Measurements from ENCODE around the gene TNRC6A.
"Not testable (repeated sequence)": the region's sequence is repeated elsewhere in the genome, so short reads cannot be mapped to it uniquely, and the experiment has no call there.

TNRC6A gene

DNA sequence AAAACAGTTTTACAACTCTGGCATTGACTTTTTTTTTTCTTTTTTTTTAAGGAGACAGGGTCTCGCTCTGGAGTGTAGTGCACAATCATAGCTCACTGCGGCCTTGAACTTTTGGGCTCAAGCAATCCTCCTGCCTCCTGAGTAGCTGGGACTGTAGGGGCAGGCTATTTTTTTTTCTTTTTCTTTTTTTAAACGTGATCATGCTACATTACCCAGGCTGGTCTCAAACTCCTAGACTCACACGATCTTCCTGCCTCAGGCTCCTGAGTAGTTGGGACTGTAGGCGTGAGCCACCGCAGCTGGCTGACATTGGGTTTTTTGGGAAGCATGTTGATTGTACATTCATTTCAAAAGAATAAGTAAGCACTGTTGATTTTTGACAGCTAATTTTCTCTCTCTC, 32.1 kb downstream of the TNRC6A start:
- DNase-seq: no peak

DNA sequence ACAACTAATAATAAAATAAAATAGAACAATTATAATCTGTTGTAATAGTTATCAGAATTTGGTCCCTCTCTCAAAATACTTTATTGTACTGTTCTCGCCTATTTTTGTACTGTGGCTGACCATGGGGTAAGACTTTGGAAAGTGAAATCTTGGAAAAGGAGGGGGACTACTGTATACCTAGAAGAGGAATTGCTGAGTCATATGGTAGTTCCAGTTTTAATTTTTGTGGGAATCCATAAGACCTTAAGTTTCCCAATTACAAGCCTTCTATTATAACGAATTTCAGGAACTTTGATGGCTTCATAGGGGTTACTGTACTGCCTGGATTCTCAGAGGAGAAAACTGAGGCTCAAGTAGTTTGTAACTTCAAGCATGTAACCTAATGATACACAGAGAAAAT, 35.5 kb downstream of the TNRC6A start:
- no peak for DNase-seq

DNA sequence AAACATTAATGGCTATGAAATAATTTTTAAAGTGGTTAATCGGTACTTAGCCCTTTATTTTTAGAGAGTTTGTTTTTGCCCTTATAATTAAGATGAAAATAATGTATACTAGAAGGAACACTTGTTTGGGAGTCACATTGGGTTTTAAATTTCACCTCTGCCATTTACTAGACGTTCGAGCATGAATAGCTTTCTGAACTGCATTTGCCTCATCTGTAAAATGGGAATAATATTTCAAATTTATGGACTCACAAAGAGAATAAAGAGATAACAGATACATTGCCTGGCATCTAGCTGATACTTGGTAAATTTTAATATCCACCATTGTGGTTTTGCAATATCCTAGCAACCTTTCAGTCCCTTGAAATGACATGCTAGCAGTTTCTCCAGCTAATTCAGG, 36.6 kb downstream of the TNRC6A start:
- DNase-seq: no peak

DNA sequence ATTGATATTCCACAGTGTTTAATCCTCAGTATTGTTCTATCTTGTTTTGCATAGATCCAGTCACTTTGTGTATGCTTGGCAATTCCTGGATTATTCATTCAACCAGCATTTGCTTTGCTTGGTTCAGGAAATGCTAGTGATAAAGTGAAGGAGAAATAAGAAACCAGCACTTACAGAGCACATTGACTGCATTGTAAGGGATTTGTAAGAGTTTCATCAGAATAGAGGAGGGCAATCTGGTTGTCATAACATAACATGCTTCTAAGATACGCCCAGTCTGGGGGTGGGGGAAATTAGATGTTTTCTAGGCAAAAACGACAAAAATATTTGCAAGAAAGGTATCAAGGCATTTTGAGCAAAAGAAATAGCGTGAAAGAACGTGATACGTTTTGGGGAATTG, 40.4 kb downstream of the TNRC6A start:
- DNase-seq: no peak

DNA sequence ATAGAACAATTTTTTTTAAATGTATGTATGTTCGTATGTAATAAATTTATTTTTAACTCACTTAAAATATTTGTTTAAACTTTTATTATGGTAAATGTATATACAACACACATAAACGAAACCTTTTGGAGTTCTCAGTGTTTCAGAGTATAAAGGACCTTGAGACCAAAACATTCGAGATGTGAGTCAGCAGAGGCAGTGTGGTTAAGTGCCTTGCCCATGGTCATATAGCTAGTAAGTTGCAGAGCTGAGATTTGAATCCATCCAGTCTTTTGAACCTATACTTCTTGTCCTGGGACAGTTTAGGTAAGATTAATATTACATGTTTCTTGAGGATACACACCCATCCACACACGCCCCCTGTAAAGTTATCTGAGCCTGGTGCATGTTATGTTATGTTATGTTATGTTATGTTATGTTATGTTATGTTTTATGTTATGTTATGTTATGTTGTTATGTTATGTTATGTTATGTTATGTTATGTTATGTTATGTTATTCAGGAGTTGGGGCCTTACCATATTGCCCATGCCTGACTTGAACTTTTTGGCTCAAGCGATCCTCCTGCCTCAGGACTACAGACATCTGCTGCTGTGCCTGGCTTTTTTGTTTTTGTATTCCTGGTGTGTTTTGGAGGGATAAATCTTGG, 41.8 kb downstream of the TNRC6A start:
- no peak for DNase-seq

DNA sequence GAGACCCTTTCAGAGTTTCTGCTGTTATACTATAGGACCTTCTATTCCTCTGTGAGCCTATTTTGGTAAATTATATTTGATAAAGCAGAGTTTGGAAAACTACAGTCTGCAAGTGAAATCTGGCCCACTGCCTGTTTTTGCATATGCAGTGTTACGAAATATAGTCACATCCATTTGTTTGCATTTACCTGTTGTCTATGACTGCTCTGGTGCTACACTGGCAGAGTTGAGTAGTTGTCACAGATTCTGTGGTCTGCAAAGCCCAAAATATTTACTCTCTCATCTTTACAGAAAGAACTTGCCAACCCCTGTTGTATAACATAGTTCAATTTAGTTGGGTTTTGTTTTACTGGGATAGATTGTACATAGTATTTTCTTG, 42.3 kb downstream of the TNRC6A start:
- no peak for DNase-seq

DNA sequence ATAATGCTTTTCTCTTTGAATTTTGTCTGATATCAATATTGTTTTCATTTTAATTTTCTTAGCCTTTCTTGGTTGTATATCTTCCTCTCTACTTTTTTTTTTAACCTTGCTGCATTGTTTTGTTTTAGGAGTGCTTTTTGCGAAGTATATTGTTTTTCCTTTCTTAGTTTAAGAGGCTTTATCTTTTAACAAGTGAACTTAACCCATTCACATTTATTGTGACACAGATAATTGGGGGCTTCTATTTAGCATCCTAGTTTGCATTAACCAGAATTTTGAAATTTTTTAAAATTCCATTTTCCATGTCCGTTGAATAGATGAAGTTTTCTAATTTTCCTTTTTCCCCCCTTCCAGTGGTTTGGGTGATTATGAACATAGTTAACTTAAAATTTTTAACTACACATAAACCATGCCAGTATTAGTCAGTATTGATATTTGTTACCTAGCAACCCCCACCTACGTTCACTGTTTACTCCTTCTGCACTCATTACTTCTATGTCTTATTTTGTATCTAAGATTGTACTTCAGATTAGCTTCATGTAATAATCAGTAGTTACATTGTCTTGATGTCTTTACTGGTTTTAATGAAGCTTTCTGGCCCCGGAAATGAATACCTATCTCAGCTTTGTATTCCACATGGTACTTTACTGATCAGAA, 44.4 kb downstream of the TNRC6A start:
- DNase-seq: no peak

DNA sequence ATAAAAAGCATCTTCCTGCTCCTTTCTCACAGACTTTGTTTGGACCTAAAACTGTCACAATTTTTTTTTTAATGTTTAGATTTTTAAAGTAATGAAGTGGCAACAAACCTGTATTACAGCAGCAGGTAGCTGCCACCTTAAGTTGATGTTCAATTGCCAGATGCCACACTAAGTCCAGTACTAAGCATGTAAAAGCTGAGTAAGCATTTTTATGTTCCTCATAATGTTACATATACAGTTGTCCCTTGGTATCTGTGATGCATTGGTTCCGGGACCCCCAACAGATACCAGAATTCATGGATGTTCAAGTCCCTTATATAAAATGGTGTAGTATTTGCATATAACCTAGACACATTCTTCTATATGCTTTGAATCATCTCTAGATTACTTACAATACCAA, 45.1 kb downstream of the TNRC6A start:
- no peak for DNase-seq

DNA sequence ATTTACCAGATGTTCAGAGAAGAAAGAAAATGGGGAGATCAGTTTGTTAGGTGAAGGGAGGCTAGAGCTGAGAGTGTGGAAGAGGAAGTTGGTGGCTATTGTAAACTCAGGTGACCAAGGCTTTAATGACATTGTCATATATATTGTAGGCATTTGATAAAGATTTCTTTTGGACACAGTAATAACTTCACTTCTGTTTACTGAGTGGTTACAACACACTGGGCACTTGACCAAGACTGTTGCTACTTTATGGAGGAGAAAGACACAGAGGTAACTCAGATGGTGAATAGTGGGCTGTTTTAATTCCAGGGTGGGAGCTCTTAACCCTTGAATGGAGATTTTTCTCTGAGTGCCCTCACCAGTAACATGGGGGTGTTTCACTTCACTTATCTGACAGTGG, 46.0 kb downstream of the TNRC6A start:
- DNase-seq: no peak

DNA sequence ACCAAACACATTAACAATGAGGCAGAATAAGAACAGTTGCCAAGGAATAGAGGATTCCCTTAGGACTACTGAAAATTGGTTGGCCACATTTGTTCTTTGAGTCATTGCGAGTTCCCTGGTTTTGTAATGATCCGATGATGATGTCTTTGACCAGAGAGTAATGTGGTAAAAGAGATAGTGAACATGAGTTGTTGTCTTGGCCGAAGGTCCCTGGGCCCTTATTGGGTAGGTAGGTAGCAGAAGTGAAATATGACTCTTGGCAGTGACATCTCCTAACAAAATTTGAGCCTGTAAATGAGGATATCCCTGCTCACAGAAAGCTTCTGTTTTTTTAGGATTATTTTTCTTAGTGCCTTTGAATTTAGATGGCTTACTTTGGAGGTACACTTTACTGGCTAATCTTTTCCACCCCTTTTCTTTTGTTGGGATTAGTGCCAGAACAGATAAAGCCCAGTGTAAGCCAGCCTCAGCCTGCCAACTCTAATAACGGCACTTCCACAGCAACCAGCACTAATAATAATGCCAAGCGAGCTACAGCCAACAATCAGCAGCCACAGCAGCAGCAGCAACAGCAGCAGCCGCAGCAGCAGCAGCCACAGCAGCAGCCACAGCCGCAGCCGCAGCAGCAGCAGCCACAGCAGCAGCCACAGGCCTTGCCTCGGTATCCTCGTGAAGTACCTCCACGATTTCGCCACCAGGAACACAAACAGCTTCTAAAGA, 47.2 kb downstream of the TNRC6A start:
- DNase-seq: no peak

DNA sequence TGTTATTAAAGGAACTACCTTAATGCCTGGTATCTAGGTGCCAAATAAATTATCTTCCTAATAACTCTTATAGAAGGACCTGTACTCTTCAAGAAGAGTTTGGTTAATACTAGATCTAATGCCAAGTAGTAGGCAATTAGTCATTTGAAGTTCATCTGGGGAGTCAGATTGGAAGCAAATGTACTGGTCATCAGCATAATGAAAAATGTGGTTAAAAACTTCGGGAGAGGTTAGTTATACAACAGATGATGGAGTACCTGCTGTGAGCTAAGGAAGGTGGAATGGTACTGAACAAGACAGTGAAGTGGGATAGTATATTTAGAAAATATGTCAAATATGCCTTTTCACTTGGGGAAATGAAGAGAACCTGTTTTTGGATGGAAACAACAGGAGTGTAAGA, 49.2 kb downstream of the TNRC6A start:
- DNase-seq: no peak

DNA sequence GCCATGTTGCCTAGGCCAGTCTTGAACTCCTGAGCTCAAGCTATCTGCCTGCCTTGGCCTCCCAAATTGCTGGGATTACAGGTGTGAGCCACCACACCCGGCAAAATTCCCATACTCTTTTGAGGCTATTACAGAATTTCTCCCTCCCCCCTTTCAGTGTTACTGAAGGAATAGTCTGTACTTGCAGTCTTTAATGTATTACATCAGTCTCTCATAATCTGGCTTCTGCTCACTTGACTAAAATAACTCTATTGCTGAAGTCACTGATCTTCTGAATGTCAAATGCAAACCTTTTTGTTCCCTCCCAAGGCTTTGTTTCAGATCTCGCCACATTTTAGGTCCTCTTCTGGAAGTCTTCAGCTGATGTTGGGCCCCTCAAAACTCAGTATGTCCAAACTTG, 51.8 kb downstream of the TNRC6A start:
- no peak for DNase-seq

DNA sequence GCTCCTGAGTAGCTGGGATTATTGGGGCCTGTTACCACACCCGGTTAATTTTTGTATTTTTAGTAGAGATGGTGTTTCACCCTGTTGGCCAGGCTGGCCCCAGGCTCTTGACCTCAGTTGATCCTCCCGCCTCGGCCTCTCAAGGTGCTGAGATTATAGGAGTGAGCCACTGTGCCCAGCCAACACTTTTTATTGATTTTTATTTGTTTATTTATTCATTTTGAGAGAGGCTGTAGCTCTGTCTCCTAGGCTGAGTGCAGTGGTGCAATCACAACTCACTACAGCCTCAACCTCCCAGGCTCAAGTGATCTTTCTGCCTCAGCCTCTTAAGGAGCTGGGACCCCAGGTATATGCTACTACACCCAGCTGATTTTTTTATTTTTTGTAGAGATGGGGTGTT, 54.7 kb downstream of the TNRC6A start:
- no peak for DNase-seq

DNA sequence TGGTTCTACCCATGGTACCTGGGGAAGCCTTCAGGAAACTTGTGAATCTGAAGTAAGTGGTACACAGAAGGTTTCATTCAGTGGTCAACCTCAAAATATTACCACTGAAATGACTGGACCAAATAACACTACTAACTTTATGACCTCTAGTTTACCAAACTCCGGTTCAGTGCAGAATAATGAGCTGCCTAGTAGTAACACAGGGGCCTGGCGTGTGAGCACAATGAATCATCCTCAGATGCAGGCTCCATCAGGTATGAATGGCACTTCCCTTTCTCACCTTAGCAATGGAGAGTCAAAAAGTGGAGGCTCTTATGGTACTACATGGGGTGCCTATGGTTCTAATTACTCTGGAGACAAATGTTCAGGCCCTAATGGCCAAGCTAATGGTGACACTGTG, 60.4 kb downstream of the TNRC6A start:
- no peak for DNase-seq

DNA sequence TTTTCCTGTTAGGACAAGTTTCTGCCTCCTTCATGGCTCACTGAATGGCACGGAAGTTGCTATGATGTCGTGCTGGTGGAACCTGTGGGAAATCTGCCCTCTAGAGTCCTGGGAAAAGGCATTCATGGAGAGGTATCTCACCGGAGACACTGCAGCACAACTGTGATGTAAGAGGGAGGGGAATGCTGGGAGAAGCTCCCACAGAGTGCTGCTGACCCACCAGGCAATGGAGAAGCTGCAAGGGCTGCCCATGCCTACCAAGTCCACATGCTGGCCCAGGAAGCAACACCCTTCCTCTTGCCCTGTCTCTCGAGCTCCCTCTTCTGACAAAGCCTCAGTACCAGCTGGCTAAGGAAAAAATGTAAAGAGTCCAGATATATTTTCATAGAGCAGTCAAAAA, 71.1 kb downstream of the TNRC6A start:
- no peak for DNase-seq

DNA sequence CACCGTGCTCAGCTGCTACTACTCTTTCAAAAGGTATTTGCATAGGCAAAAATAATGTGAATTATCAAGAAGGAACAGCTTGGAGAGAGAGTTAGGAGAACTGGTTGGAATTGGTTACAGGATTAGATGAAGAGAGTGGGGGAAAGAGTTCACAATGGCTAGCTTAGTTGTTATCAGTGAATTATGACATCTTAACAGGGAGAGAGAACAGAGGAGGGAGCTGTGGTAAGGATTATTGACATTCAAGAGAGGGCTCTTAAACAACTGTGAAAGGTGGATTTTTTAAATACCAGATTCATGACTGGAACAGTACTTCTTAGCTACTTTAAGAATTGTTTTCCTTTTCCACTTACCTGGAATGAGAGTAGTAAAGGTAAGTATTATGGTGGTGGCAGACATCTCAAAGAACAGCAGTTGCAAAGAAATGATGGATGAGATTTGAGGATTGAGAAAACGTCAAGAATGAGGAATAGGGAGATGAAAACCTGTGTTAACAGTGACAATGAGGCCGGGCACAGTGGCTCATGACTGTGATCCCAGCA, 72.4 kb downstream of the TNRC6A start:
- no peak for DNase-seq

DNA sequence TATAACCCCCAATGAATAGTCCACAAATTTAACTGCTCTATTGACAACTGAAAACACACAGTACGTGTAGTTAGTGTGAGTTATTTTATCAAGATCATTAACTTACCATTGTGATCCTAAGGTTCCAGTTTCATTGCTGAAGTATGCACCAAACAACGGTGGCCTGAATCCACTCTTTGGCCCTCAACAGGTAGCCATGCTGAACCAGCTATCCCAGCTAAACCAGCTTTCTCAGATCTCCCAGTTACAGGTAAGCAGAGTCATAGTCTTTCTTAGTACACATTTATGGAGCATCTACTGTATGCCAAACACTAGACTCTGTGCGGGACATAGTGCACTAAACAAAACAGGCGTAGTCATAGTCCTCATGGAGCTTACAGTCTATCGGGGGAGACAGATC, 76.0 kb downstream of the TNRC6A start:
- DNase-seq: no peak

DNA sequence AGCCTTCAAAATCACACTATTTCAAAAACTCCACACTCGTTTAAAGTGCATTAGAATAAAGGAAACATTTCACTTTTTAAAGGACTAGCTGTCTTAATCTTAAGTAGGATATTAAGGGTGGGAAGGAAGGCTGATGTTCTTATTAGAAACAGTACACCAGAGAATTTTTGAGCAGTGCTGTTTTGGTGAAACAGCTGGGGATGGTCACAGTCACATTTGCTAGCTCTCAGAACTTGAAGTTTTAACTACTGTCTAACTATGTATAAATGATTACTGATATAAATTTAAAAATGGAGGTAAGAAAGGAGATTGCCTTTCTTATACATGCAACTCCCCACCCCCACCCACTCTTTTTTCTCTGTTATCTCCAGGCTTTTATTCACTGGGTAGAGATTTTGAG, 77.8 kb downstream of the TNRC6A start:
- DNase-seq: no peak

DNA sequence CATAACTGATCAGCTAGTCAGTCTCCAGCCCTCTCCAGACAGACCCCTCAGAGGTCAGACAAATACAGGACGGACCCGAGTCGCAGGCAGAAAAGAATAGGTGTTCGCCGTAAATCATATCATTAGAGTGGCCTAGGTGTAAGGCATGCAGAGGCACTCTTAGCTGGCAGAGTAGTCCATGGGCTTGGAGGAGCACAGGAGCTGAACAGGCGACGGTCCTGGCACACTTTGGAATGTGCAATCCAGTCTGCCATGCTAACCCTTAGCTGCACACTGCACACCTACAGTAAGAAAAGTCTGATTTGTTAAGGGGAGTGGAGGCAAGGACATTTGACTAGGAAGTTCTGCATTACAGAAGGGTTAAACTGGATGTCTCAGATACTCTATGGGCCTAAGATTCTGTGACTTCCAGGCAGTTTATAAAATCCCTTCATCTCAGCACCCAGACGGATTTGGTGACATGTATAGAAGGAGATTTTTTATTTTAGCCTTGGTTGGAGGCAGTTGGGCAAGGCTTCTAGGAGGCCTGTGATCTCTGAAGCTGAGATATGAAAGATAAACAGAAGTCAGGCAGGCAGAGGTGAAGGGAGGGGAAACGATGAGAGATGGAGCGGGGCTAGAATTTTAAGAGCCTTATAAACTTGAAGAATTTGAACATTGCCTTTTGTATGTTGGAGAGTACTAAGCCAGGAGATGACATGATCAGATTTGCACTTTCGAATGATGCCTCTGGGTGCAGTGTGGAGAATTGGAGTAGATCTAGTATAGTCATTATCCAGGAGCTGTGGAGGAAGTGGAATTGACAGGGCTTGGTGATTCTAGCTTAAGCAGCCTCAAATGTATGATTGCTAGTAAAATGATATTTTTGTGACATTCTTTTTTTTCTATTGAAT, 81.7 kb downstream of the TNRC6A start:
- no peak for DNase-seq

DNA sequence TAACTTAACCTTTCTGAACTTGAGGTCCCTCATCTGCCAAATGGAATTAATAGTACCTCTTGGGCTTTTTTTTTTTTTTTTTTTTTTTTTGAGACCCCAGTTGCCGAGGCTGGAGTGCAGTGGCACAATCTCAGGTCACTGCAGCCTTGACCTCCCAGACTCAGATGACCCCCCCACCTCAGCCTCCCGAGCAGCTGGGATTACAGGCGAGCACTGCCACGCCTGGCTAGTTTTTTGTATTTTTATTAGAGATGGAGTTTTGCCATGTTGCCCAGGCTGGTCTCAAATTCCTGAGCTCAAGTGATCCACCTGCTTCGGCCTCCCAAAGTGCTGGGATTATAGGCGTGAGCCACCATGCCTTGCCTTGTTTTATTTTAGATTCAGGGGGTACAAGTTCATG, 83.4 kb downstream of the TNRC6A start:
- DNase-seq: not testable (repeated sequence)

DNA sequence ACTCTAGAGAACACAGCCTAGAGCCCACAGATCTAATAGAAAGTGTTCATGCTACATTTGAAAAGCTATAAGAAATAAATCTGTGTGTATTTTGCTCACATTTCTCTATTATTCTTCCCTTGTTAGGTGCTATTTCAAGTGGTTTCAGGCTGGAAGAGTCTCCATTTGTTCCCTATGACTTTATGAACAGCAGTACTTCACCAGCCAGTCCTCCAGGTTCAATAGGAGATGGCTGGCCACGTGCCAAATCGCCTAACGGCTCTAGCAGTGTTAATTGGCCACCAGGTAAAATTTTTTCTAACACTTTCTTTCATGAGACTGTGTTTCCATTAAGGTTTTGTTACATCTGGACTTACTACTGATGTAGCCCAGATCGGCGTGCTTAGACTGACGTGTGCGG, 85.6 kb downstream of the TNRC6A start:
- DNase-seq: no peak

DNA sequence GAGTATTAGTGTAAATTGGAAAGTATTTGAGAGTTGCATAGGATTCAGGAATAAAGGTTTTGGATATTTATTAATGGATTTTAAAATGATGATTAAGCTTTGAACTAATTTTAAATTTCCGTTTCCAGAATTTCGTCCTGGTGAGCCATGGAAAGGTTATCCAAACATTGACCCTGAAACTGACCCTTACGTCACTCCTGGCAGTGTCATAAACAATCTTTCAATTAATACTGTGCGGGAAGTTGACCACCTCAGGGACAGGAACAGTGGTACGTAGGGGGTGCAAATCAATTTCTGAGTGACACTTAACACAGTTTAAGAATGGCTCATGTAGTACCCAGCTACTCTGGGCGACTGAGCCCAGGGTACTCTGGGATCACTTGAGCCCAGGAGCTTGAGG, 87.2 kb downstream of the TNRC6A start:
- no peak for DNase-seq

DNA sequence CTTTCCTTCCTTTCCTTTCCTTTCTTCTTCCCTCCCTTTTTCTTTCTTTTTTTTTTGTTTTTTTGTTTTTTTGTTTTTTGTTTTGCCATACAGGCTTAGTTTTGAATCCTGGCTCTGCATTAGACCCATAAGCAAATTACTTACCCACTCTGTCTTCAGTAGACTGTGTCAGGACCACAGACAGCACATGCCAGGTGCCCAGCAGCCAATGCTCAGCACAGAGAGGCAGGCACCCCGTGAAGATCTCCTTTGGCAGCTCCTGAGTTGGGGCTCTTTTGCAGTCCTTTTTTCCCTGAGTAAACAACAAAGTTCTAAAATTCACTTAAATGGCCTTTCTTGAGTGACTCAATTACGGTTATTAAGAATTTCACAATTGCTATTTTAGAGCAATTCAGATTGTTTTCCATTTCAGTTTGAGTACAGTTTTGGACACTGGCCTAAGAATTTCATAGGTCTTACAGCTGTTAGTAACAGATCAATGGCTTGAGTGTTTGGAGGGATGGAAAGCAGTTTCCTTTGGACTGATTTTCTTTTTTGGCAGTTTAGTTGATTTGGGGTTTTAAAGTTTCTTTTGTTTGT, 90.1 kb downstream of the TNRC6A start:
- no peak for DNase-seq

Measured in NCI-H748 treated with DMSO at 0.1 percent for 48 hours (cell line).